GM12874 (cell line): Measurements from ENCODE around the gene NRXN3.

Experiments
- TF ChIP-seq, protein P1 (sequence below): IDR thresholded peaks from 2 replicates; pipeline ENCODE4 v1.5.1; 2011; ENCODE audit warnings: low read depth, mild to moderate bottlenecking, control low read depth, low read length, moderate library complexity; ENCODE audit not compliant: insufficient read depth

Gene NRXN3

GRCh38 chr14:78785265-78785664, 615.1 kb downstream of the NRXN3 start:
- TF ChIP-seq, protein P1, sequence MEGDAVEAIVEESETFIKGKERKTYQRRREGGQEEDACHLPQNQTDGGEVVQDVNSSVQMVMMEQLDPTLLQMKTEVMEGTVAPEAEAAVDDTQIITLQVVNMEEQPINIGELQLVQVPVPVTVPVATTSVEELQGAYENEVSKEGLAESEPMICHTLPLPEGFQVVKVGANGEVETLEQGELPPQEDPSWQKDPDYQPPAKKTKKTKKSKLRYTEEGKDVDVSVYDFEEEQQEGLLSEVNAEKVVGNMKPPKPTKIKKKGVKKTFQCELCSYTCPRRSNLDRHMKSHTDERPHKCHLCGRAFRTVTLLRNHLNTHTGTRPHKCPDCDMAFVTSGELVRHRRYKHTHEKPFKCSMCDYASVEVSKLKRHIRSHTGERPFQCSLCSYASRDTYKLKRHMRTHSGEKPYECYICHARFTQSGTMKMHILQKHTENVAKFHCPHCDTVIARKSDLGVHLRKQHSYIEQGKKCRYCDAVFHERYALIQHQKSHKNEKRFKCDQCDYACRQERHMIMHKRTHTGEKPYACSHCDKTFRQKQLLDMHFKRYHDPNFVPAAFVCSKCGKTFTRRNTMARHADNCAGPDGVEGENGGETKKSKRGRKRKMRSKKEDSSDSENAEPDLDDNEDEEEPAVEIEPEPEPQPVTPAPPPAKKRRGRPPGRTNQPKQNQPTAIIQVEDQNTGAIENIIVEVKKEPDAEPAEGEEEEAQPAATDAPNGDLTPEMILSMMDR, result no peak

GRCh38 chr14:78788467-78789360, 618.5 kb downstream of the NRXN3 start:
- TF ChIP-seq, protein P1, result no peak

- TF ChIP-seq, protein P1, result no peak
These were observed 620.1 kb downstream of the NRXN3 start for GRCh38 chr14:78790271-78790670.

DNA sequence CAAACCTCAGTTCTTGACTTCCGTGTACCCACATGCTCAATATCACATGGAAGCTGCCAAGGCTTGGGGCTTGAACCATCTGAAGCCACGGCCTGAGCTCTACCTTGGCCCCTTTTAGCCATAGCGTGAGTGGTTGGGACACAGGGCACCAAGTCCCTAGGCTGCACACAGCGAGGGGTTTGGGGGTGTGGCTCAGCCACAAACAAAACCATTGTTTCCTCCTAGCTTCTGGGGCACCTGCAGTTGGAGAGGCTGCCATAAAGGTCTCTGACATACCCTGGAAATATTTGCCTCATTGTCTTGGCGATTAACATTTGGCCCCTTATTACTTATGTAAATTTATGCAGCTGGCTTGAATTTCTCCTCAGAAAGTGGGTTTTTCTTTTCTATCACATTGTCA, 628.6 kb downstream of the NRXN3 start:
- TF ChIP-seq, protein P1, result no peak

DNA sequence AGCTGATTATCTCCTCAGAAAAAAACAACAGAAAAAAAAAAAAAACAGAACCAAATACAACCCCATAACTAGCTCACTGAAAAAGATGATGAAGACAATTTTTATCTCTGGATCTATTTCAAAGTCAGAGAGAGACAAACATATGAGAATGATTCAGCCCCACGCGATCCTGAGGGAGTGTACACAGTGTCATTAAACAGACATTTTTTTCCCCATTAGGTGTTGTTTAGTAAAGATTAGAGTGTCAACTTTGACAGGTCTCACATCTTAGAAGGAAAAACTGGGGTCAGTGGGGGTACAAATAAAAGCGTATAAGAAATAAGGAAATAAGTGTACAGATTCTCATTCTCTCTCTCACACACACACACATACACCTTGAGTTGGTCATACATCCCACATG, 635.4 kb downstream of the NRXN3 start:
- TF ChIP-seq, protein P1, result no peak

DNA sequence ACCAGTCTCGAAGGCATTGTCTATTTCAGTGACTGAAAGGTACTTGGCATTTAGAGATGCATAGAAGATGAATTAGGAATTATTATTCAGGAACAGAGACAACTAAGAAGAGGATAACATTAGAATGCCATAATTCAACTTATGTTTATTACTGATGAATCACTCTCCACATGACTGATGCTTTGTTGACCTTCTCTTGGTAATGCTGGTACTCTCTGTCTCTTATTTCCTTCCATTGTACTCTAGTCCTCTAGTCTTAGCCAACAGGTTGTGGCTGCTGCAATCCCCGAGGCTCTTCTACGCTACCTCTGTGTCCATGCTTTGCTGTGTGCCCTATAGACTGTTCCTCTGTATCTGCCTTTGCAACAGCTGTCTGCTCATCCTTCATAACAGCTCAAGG, 652.9 kb downstream of the NRXN3 start:
- TF ChIP-seq, protein P1, result no peak

DNA sequence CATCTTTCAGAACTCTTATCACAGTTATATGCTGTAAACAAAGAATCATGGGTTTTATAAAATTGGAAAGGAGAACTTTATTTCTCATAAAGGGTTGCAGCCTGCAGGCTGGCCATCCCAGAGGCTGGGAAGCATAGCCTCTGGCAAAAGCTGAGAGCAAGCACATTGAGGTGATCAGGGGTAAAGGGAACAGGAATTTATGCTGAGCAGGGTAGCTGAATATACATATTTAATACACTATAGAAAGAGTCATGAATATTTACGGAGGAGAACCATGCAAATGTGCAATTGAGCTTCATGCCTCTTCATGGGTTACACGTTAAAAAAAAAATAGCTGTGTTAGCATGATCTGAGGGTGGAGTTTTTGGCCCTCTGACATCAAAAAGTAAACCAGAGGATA, 653.3 kb downstream of the NRXN3 start:
- TF ChIP-seq, protein P1, result no peak
